HG02759 (cell line): Measurements from ENCODE around the gene TTC5.
"Not testable (repeated sequence)": the region's sequence is repeated elsewhere in the genome, so short reads cannot be mapped to it uniquely, and the experiment has no call there.

ENCODE experiments used
- ATAC-seq: cut with Tn5 transposase; IDR thresholded peaks from one replicate; pipeline ENCODE4 v1.9.1; 2021; ENCODE audit warnings: mild to moderate bottlenecking, moderate library complexity; ENCODE audit not compliant: unreplicated experiment

TTC5 gene, protein sequence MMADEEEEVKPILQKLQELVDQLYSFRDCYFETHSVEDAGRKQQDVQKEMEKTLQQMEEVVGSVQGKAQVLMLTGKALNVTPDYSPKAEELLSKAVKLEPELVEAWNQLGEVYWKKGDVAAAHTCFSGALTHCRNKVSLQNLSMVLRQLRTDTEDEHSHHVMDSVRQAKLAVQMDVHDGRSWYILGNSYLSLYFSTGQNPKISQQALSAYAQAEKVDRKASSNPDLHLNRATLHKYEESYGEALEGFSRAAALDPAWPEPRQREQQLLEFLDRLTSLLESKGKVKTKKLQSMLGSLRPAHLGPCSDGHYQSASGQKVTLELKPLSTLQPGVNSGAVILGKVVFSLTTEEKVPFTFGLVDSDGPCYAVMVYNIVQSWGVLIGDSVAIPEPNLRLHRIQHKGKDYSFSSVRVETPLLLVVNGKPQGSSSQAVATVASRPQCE

DNA sequence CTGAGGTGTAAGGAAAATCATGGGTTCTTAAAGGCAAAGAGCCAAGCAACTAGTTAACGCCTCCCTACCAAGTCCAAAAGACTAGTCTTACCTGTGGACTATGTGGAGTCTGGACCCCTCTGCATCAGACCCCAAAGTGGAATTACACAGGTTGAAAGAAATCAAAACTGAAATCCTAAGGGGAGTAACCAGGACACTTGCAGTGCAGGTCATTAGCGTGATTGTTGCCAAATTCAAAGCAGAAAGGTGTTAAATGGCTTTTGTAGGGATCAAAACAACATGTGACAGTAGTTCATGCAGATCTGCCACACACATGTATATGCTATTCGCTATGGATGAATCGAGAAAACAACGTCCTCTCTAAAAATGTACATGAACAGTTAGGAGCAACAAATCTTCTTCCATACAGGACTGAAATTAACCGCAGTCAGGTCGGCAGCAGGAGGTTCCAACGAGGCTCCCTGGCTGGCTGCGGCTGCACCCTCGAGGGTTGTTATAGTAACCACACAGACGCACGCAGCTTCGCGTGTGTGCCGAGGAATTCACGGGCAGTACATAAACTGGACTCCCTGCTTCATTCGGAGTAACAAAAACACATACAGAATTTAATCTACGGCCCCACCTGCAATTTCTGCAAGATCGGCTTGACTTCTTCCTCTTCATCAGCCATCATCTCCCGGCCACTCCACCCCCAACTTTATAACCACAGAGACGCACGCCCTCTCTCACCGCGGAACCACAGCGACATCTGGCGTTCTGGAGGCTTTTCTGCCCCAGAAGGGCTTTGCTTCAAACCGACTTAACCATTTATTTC lies at the start of gene TTC5:
Gene TTC5, minus strand, starts transcription at position 687 of the 814 bp plus-strand sequence. Its CDS starts 14 bp downstream, at position 673.
- ATAC-seq = peak; percentile 98

DNA sequence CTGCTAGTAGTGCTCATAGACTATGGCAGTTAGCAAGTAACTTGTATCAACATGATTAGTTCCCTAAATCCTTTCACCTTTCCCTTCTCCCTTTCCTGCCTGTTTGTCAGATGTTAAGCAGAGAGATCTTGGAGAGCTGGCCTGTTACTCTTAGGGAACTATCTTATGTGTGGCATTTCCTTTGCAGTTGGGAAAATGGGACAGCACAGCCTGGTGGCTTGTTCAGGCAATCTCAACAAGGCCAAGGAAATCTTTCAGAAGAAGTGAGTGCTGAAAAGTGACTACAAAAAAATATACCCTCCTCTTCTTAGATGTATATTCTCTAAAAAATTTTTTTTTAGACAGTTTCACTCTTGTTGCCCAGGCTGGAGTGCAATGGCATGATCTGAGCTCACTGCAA lies 45.1 kb upstream of the TTC5 start:
- no peak for ATAC-seq

DNA sequence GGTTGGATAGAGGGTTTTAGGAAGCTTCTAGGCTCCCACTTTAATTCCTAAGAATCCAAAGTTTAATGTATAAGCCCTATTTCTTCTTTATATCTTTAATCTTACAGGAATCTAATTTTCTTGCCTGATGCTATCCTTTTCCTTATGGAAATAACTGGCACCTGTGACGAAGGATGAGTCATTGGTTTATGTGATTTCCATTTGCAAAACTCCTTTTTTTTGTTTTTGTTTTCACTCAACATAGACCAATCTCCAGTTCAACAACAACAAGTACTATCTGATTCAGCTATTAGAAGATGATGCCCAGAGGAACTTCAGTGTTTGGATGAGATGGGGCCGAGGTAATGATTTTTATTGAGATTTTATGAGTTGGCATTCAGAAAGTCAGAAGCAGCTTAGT lies 44.5 kb upstream of the TTC5 start:
- no peak for ATAC-seq

DNA sequence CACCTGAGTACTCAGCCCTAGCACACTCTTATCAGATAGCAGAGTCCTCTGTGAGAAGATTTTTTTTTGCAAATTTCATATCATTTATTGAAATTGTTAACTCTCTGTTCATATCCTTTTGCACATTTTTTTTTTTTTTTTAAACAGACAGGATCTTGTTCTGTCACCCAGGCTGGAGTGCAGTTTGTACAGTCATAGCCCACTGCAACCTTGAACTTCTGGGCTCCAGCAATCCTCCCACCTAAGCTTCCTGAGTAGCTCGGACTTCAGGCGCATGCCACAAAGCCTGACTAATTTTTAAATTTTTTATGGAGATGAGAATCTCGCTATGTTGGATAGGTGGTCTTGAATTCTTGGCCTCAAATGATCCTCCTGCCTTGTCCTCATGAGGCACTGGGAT lies 42.0 kb upstream of the TTC5 start:
- no peak for ATAC-seq

DNA sequence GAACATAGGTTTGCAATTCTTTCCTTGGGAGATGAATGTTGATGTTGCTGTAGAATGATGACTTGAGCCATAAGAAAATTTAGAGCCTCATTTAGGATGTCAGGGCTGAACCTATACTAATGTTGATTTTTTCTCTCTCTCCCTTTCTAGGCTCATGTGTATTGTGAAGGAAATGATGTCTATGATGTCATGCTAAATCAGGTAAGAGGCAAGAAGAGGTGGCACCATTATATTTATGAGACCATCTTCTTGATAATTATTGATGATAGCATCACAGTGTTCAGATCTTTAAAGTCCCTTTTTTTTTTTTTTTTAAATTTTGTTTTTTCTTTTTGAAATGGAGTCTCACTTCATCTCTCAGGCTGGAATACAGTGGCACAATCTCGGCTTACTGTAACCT lies 41.0 kb upstream of the TTC5 start:
- no peak for ATAC-seq

DNA sequence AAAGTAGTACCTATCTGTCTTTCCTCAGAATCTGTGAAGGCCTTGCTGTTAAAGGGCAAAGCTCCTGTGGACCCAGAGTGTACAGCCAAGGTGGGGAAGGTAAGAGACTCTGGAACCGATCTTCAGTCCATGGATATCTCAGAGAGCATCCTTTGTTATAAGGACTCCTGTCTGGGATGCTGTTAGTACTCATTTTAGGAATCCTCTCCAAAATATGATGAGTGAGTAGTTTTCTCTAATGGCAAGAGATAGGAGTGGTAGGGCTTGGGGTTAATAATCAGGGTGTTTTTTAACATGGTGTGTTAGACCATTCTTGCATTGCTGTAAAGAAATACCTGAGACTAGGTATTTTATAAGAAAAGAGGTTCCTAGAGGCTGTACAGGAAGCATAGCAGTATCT lies 39.6 kb upstream of the TTC5 start:
- ATAC-seq = no peak

DNA sequence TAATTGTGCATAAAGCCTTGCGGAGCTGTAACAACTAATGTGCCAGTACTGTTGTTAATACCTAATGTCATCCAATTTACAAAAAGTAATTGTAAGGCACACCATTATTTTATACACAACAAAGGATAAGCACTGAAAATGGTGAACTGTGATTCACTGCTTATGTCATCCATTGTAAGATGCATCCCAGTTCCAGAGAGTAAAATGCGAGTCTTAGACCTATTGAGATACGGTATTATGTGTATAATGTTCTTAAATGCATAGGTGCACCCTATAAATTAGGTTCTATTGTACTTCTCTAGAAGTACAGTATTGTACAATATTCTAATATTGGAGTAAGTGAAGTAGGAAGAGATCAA lies 38.1 kb upstream of the TTC5 start:
- ATAC-seq = no peak

DNA sequence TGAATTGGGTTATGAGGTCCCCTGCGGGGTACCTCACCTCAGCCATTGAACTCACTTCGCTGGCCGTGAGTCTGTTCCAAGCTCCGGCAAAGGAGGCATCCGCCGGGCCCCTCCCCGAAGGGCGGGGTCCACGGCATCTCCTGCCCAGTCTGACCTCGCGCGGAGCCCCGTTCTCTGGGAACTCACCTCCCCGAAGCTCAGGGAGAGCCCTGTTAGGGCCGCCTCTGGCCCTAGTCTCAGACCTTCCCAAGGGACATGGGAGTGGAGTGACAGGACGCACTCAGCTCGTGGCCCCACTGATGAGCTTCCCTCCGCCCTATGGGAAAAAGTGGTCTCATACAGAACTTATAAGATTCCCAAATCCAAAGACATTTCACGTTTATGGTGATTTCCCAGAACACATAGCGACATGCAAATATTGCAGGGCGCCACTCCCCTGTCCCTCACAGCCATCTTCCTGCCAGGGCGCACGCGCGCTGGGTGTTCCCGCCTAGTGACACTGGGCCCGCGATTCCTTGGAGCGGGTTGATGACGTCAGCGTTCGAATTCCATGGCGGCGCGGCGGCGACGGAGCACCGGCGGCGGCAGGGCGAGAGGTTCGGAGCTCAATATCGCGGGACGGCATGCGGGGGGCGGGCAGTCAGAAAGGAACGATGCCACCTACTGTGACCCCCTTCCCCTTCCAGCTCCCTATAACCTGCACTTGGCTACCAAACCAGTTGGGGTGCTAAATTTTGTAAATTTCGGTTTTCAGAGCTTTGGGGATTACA lies 37.5 kb upstream of the TTC5 start, which contains the start of gene PARP2:
Gene PARP2, plus strand, starts transcription at position 544 of the 770 bp plus-strand sequence. Its CDS starts 7 bp downstream, at position 551.
- peak; percentile 93 for ATAC-seq

DNA sequence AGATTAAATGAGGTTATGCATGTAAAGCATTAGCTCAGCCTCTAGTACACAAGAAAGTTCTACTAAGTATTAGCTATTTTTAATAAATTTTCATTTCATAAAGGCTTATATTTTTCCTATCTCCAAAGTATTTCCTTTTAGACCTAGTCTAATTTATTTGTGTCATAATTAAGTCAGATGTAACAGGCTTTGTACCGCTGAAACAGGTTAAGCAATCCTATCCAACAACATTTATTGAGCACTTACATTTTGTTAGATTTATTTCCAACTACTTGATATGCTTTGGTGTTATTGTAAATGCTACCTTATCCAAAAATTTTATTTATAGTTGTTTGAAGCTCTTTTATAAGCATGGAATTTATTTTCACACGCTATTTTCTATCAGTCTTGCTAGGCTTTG lies 35.9 kb upstream of the TTC5 start:
- ATAC-seq = no peak

DNA sequence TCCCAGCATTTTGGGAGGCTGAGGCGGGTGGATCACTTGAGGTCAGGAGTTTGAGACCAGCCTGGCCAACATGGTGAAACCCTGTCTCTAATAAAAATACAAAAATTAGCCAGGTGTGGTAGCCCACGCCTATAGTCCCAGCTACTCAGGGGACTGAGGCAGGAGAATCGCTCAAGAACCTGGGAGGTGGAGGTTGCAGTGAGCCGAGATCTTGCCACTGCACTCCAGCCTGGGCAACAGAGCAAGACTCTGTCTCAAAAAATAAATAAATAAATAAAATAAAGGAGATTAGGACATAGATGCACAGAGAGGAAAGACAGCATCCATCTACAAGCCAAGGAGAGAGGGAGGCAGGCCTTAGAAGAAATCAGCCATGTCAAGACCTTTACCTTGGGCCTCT lies 35.3 kb upstream of the TTC5 start:
- ATAC-seq = not testable (repeated sequence)

DNA sequence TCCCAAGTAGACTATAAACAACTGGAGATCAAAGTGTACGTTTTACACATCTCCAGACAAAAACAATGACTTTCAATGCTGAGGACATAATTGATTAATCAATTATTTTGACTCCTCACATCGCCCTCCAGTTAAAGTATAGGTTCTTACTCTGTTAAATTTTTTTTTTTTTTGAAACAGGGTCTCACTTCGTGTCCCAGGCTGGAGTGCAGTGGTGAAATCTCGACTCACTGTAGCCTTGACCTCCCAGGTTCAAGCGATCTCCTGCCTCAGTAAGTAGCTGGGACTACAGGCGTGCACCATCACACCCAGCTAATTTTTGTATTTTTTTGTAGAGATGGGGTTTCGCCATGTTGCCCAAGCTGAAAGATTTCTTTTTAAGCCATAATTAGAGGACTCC lies 28.3 kb upstream of the TTC5 start:
- ATAC-seq = no peak

DNA sequence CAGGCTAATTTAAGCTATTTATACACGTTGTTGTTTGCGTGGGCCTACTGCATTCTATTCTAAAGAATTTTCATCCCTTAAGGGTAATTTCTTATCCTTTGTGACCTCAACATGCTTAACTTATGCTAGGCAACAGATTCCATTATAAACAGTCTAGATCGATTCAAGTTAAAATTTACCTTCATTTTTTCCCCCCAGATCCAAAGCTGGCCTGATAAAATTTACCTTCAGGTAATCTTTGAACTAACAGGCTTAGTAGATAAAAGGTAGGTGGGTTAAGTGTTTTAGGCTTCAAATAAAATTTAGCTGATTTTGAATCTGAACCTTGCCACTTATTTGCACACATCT lies 27.7 kb upstream of the TTC5 start:
- no peak for ATAC-seq

DNA sequence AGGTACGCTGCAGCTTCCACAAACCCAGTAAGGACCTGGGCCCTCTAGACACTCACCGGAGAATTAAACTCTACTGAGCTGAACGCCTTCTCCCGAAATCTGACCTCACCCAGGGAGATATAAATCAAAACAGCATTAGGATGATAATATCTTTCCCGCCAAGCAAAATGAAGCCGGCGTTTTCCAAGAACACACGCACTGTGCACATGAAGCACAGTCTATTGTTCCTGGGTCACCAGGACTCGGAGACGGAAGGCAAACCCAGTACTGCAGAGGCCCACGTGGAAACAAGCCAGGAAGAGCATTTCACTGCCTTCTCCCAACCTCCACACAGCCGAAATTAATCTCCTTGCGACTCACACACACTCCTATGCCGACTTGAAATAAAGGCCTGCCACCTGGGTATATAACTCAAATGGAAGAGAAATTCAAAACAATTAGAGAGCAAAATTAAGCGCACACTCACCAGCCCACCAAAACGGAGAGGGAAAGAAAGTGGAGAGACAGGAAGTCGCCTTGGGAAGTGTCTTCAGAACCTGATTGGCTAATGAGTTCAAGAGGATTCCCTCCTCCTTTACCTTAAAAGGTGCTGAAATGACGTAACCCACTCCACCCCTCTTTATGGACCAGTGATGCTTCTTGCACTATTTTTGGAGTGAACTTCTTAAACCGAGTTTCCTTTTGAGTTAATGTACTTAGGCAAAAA lies 27.2 kb upstream of the TTC5 start, which contains the start of gene CCNB1IP1:
Gene CCNB1IP1, minus strand, starts transcription at position 492 of the 706 bp plus-strand sequence. CDS start 16,756 bp downstream, outside the sequence.
- peak; percentile 98 for ATAC-seq

DNA sequence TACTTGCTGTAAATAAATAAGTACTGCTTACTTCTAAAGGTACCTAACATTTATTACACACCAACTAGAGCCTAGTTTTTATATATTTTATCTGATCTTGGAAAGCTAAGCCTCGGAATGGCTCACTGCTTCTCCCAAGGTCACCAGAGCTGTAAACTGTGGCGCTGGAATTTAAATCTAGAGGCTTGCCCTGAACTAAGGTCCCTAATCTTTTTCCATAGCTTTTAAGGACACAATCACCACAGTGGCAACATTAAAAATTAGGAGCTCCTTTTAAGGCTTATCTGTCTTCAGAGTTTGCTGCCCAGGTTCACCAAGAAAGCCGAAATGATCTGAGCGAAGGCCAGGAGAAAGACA lies 26.7 kb upstream of the TTC5 start:
- no peak for ATAC-seq

DNA sequence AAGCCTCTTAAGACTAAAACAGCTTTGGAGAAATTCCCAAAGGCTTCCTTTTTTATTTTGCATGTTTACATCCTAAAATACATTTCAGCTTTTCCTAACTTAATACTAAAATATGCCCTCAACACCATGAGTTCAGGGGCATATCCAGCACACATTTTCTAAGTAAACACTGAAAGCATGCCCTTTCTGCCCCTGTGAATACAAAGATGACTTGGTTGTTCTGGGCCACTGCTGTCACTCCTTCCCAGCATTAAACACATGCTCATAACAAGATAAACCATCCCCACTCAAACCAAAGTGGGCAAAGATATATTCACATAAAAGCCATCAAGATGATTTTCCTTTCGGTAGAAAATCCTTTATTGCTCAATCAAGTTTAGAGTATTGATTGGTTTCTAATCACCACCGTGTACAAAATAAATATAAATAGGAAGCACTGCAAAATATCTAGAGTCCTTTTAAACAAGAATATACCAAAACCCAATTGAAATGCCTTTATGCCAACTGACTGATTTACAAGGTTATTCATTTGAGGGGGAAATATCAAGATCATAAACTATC lies 25.4 kb upstream of the TTC5 start:
- ATAC-seq = no peak

DNA sequence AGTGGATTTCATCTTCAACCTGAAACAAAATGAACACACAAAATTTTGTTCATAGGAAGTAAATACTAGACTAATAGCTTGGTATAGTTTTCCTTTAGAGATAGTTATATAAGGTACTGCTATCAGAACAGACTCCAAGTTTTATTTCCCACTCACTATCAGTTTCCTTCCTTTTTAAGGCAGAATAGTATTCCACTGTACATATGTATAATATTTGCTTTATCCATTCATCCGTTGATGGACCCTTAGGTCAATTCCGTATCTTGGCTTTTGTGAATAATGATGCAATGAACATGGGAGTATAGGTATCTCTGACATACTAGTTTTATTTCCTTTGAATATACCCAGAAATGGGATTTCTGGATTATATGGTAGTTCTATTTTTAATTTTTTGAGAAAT lies 23.6 kb upstream of the TTC5 start:
- ATAC-seq = no peak

DNA sequence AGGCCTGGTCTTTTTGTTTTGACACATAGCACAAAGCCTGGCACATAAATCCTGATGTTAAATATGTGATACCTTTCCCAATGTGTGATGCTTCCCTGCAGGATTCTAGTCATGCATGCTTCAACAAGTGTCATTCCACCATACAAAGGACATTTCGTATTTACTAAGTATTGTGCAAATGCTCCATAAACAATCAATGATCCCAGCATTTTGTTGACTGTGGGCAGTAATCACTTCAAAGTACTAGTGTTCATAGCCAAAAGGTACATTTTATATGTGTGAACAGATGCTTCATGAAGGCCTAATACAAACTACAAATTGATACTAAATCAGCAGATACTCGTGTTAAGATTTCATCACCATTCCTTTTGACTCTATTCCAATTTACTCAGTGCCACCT lies 23.0 kb upstream of the TTC5 start:
- no peak for ATAC-seq

DNA sequence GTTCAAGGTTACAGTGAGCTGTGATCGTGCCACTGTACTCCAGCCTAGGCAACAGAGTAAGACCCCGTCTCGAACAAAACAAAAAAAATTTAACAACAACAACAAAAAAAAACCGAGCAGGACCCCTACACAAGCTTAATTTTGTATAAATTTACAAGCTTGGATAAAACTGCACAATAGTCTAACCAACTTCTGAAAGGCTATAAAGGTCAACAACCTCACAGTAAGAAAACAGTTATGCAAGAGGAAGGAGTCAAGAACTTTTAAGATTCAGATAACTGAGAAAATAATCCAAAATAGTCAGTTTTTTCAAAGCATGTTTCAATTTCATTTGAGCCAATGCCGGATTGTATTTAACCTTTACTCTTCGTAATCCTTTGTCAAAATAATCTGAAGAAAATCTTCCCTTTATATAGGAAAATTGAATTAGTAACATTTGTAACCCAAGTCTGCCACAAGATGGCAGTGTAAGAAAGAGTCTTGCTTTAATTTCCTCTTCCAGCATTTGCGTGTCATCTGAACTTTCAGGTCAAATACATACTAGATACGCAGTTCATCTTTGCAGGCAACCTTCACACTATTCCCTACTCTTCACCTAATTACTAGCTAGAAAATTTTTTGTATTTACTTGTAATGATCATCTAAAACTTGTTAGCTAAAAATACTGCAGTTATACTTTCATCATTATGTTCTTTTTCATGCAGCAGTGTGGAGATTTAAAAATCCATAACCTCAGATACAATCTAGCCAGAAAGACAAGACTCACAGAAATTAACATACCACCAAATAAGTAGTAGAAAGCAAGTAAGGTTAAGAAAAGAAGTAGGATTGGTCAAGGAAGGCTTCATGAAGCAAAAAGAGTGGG lies 21.5 kb upstream of the TTC5 start:
- peak; percentile 57 for ATAC-seq

DNA sequence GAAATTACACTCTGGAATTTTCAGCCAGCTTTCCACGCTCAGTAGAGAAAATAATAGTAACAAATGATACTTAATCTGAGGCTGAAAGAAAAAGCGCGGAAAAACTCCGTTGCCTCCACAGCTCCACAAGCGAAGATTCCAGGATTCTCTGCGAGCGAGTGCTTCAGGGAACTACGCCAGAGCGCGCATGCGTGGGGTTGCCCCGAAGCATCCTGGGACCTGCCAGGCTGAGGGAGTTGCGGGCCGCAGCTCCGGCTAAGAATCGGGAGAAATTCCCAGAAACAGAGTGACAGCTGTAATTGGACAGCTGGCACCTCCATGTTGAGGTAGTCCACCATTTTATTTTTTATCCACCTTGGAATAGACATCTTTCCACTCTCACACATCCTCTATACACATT lies 12.0 kb upstream of the TTC5 start:
- no peak for ATAC-seq
